Right lung (tissue), 5 donors: ENCODE measurements around the gene EMC10. TPM values are rescaled to one million over a fixed set of nuclear protein-coding genes. Genes with fewer than 3 reads are reported as not detected.
A peak's percentile ranks its signal among the peaks of the same experiment; 100 is the strongest.

Experiments
- DNase-seq, 2 donors: peaks; one replicate each; pipeline ENCODE4 v3.0.0-alpha.2; 2013
- polyA plus RNA-seq, 5 donors: library from polyadenylated mRNA; unstranded; fragments of 120-200 nt; gene quantifications; one replicate each; pipeline versions ENCODE4 v1.2.1 to v1.2.3, GENCODE V29; 2013; ENCODE audit warnings: inconsistent platforms in 1 of 5, low replicate concordance in 1 of 5; ENCODE audit not compliant: insufficient read length in 5 of 5, insufficient read depth in 1 of 5

EMC10 gene
- polyA plus RNA-seq, 5 donors: 64.4 to 124 (median 87.2) TPM

GRCh38 chr19:50495020-50495531 lies 18.8 kb downstream of the EMC10 start:
- no peak for DNase-seq

GRCh38 chr19:50496189-50497021 lies 20.1 kb downstream of the EMC10 start:
- no peak for DNase-seq

- DNase-seq: no peak
Observed at GRCh38 chr19:50497022-50497405, 20.7 kb downstream of the EMC10 start.

- DNase-seq: no peak
Observed at GRCh38 chr19:50498219-50499056, 22.1 kb downstream of the EMC10 start.

- no peak for DNase-seq
Observed at GRCh38 chr19:50500060-50500752, 23.9 kb downstream of the EMC10 start.

GRCh38 chr19:50500753-50501151 lies 24.4 kb downstream of the EMC10 start:
- DNase-seq: no peak

GRCh38 chr19:50501186-50501567 lies 24.9 kb downstream of the EMC10 start:
- no peak for DNase-seq

- DNase-seq: no peak
Observed at GRCh38 chr19:50501568-50502475, 25.5 kb downstream of the EMC10 start.

GRCh38 chr19:50505856-50506611 lies 29.7 kb downstream of the EMC10 start:
- DNase-seq: no peak

GRCh38 chr19:50506700-50507099 lies 30.4 kb downstream of the EMC10 start:
- DNase-seq: no peak

GRCh38 chr19:50507376-50507775 lies 31.1 kb downstream of the EMC10 start:
- DNase-seq: no peak

GRCh38 chr19:50508843-50509190 lies 32.5 kb downstream of the EMC10 start:
- no peak for DNase-seq

GRCh38 chr19:50509366-50509765 lies 33.1 kb downstream of the EMC10 start:
- no peak for DNase-seq

- no peak for DNase-seq
Observed at GRCh38 chr19:50510121-50510670, 33.9 kb downstream of the EMC10 start.

GRCh38 chr19:50510700-50511068 lies 34.4 kb downstream of the EMC10 start:
- DNase-seq: no peak

GRCh38 chr19:50511069-50511822 lies 34.9 kb downstream of the EMC10 start, which contains the start of gene JOSD2:
Gene JOSD2, minus strand, starts transcription at chr19:50511191. Its CDS starts 760 bp downstream, at chr19:50510431.
- DNase-seq: peak; percentile 99

- DNase-seq: no peak
Observed at GRCh38 chr19:50512112-50512998, 36.0 kb downstream of the EMC10 start.
